HG03159 (cell line): ENCODE data around the gene PKP4.

Experiments
- ATAC-seq: cut with Tn5 transposase; IDR thresholded peaks from one replicate; pipeline ENCODE4 v1.9.1; 2021; ENCODE audit warnings: mild to moderate bottlenecking, moderate library complexity; ENCODE audit not compliant: unreplicated experiment

PKP4 gene

DNA sequence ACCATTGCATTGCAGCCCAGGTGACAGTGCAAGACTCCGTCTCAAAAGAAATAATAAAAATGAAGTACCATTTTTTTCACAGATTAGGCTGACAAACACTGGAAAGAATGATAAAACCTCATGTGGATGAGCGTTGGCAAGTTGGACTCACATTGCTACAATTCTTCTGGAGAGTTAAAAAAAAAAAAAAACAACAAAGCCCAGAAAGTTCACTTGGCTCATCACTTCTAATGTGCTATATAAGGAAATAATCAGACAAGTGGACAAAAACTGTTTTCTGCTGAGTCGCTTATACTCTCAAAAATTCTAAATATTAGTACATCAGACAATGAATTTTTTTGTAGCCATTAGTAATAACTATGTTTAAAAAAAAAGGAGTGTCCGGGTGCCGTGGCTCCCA lies 38.4 kb downstream of the PKP4 start:
- no peak for ATAC-seq

DNA sequence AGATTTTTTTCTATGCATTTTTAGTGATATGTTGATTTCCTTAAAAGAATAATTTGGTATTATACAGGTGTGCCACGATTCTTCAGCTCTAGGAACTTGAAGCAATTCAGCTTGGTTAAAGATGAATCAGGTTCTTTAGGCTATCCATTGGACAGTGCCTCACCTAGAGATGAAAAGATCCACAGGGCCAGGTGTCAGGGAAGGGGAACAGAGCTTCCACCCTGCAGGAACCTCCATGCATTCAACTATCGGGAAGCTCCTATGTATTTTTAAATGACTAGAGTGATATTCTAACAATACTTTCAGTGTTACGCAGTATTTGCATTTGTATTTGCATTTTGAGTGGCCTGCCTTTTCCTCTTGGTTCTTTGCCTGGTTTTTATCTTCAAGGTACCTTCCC lies 40.2 kb downstream of the PKP4 start:
- no peak for ATAC-seq

DNA sequence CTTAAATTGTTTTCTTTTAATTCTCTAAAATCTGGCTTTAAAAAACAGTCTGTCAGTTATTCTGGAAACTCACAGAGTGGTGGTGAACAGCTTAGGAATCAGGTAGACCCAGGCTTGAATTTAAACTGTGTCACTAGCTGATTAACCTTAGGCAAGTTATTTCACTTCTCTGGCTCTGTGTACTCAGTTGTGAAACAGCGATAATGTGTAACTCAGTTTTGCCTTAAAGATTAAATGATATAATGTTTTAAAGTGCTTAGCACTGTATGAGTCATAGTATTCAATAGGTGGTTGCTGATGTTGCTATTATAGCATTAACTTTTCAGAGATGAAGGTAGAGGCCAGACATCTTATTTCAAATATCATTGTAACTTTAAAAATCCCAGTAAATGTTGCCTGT lies 40.7 kb downstream of the PKP4 start:
- ATAC-seq, result no peak

DNA sequence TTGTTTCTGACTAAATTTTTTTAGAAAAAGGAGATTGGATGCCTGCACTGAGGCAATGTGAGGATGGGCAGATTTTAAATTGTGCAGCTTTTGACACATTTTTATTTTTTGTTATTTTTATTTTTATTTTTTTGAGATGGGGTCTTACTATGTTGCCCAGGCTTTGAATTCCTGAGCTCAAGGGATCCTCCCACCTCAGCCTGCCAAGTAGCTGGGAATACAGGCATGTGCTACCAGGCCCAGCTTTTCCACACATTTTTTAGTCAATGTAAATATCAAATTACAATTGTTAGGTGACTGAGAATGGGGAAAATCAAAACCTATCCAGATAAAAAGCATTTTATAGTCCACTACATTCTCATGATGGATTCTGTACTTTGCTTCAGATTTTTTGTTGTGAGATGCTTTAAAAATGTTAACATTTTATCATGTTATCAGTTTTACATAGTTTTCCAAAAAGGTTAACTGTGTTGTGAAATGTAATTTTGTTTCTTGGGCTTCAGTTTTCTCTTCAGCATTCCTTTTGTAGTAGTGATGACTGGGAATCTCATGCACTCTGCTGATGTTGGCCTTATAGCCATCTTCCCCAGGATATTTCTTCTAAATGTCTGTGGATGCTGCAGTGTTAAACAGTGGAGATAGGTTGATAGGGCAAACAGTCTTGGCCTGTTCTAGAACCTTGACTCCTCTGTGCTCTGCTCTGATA lies 41.4 kb downstream of the PKP4 start:
- ATAC-seq, result no peak

DNA sequence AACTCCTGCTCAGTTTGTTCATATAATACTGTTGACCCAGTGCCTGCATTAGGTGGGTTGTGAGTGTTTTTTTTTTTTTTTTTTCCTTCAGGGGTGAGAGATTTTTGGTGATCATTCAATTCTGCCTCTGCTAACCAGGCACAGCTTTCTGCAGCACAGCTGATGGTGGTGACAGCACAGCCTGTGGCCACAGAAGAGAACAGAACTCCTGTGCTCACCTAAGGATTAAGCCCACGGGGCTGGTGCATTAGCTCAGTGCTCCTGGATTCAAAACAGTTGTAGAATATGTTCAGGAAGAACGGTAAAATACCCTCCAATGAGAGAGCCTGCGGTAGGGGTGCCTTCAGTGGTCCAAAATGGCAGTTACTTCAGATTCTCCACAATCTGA lies 42.0 kb downstream of the PKP4 start:
- no peak for ATAC-seq

DNA sequence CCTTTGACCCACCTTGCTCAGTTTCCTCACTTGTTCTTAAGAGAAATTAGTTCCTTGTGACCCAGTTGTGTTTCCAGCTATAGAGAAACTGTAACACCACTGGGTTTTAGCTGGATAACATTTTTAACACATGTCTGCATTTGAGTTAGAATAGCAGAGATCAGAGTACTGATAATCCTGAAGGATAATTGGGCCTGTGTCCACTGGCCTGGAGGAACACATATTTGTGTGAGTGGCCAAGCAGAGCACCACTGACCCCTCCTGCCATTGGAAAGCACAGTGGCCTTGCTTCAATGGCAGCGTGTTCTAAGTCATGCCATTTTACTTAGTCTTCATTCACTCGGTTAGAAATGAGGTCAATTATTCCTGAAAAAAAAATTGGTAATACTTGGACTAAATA lies 42.6 kb downstream of the PKP4 start:
- ATAC-seq, result no peak

DNA sequence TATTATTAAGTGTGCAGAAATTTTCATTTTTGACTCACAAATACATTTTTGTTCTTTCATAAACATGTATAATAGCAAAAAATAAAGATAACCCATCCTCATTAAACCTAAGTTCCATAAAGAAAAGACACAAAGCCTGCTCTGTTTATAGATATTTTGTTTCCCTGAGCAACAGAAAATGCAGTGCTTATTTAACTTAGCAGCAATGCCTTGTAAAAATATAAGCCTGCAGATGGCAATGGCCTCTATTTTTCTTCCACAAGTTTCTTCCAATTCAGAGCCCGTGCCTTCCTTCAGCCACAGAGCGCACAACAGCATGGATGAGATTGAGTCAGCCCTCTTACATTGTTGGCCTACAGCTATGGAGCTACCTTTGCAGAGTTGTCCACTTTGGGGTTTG lies 43.6 kb downstream of the PKP4 start:
- ATAC-seq, result no peak

DNA sequence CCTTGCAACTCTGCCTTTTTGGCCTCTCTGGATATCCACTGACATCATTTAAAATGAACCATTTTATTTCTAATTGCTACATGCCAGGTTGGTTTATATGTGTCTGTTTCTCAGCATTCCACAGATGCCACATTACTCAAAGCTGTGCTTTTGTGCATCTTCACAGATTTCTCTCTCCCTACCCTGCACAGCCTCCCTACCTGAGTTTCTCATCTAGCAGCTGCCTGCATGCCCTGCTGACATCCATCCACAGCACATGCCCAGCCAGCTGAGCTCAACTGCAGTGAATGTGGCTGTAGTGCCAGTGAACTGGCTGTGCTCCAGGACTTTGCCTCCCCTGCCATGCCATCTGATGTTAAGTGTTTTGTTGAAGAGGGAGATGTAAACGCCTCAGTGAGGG lies 44.5 kb downstream of the PKP4 start:
- ATAC-seq, result no peak

DNA sequence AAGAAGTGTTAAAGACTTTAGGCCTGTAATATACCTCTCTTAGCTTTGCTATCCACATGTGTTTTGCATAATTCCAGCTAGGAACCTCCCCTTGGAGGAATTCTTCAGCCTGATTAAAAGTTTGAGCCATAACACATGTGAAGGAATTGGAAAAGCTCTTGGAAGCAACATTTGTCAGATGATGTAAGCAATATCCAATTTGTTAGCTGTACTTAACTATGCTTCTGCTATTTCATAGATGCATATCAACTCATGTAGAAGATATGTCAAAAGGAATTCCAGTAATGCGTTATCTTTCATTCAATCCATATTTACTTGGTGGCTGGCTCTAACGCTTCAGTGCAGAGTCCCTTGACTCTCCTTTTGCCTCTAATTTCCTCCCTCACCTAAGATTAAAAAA lies 46.2 kb downstream of the PKP4 start:
- ATAC-seq, result no peak

DNA sequence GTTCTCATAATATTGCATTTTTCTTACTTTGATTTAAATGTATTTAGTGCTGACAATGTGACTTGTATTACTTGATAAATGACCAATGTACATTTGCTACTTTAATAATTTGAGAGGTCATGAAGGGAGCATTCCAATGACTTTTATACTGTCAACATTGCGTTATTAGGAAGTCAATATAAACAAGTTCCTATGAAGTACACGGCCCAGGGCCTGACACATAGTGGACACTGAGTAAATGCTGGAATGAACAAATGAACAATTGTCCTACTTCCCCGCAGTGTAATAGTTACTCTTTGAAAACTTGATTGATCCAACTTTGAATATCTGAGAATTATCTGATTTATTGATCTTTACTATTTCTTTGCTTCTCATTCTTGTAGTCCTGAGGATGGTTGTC lies 47.3 kb downstream of the PKP4 start:
- ATAC-seq, result no peak

DNA sequence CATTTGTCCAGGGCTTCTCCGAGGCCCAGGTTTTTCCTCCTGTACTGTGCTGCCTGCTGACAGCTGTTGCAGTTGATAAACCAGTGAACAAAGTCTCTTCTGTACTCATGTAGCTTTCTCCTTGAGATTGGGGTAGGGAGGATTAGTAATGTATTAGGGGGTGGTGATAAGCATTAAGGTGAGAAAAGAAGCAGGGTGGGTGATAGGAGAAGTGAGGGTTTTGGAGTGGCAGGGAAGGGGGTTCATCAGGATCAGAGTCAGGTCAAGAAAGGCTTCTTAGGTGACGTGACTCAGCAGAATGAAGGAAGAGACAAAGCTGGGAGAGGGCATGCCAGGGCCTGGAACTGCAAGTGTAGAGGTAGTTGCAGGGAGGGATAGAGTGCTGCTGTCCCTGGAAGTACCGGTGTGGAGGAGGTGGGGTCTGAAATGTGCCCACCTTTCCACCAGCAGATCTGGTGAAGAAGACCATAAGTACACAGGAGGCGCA lies 48.7 kb downstream of the PKP4 start:
- ATAC-seq, result no peak

DNA sequence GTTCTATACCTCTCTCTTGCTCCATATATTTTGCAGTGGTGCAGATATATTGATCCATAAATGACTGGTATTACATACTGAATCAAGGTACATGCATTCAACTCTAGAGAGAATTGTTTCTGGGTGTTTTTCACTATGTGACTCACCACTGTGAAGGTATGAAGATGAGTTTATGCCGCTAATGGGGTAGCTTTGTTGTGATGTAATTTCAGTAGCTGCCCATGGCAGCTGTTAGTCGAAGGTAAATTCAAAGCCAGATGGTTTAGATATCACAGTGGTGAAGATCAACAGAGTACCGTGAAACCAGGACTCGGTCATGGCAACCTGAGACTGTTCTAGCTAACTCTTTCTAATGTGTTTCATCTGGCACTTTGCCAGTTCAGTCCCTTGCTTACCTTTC lies 50.4 kb downstream of the PKP4 start:
- no peak for ATAC-seq

DNA sequence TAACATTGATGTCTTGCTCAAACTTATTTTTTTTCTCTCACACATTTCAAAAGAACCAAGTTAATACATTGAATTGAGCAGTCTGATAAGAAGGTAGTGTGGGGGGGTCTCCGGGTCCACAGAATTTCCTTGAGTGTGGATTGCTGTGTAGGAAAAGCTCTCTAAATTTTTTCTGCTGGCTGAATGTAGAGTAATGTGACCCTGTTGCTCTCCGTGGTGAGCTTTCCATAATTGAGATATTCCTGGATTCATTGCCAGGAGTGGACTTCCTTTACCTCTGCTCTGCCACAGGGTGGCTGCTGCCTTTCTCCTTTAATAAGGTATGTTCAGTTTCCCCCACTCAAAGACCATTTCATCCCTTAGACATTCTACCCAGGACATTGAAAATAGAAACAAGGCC lies 50.9 kb downstream of the PKP4 start:
- no peak for ATAC-seq

DNA sequence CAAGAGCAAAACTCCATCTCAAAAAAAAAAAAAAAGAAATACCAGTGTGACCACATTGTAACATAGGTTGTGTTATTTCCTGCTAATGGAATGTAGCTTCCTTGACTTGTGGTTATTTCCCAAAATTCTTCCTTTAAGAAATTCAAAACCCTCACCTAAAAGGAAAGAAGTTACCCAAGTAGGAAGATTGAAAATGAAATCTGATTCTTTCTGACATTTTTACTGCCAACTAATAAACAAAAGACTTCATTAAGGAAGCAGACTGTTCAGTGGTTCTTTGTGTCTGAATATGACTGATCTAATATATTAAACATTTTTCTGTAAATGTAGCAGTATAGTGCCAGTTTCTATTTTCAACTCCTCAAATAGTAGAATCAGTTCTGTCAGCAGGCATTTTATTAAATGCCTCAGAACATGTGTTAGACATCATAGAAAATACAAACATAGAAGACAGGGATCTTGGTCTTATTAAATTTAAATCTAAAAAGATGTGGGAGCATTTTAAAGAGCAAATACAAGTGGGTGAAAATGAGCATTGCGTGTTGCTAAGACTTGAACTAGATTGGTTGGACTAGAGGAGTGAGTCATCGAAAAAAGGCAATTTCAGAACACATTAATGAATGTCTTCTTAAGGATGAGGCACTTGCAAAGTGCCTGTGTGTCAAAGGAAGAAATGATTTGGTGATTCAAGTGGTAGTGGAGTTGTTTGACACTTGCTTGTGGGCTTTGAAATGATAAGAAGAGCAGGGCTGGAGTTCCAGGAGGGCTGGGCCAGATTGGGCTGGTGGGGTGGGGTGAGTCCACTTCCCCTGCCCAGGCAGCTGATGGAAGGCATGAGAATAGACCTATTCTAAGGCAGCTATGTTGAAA lies 53.4 kb downstream of the PKP4 start:
- no peak for ATAC-seq

DNA sequence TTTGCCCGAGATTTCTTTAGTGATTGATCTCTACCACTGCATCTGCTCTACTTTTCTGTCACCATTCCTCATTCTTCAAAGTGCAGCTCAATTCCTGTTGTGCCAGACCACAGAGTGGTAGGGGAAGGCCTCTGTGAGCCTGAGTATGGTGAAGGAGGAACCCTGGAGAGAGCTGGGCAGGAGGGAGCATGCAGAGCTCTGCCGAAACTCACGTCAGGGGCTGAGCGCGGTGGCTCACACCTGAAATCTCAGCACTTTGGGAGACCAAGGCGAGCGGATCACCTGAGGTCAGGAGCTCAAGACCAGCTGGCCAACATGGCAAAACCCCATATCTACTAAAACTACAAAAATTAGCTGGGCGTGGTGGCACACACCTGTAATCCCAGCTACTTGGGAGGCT lies 54.1 kb downstream of the PKP4 start:
- ATAC-seq, result no peak

DNA sequence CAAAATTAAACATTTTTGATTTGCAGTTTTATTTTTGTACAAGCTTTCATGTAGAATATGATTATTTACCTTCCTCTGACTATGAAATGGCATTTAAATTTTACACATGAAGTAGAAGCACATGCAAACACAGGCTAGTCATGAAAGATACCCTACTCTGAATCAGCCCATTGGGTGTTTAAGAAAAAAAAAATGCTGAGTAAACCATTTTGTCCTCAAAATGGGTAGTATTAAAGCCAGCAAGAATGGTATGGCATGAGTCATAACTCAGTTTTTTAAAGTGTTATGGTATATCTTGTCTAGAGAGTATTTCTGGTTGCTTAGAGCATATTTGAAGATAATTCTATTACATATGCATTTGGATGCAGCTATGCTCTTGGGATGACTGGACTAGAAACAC lies 55.0 kb downstream of the PKP4 start:
- no peak for ATAC-seq

DNA sequence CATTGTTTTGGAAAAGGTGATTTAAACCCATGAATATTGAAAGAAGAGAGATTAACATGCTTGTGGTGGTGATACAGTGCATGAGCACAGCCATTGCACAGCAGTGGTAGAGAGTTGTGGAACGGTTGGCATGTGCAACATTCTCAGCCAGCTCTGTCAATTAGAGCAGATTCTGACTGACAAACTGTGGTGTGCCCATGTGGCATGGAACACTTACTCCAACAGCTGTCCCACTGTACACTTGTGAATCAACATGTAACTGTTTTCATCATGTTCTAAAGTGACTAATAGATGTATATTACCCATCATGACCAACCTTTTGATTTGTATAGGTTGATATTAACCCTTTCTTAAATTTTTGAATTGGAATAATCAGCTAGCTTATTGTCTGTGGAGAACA lies 55.6 kb downstream of the PKP4 start:
- no peak for ATAC-seq

DNA sequence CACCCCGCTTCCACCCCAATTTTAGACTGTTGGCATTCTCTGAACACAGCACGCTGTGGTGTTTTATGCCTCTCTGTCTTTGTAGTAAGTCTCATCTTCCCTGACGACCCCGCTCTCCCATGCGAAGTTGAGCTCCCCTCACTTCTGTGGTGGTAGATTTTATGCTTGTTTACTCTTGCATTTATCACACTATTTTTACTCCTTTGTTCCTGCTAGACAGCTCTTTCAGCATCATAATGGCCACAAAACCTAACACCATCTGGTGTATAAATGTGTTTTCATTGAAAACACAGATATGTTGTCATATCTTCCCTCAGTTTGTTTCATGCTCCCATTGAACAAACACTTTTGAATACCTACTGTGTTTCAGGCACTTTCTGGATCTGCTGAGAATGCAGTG lies 57.1 kb downstream of the PKP4 start:
- no peak for ATAC-seq

DNA sequence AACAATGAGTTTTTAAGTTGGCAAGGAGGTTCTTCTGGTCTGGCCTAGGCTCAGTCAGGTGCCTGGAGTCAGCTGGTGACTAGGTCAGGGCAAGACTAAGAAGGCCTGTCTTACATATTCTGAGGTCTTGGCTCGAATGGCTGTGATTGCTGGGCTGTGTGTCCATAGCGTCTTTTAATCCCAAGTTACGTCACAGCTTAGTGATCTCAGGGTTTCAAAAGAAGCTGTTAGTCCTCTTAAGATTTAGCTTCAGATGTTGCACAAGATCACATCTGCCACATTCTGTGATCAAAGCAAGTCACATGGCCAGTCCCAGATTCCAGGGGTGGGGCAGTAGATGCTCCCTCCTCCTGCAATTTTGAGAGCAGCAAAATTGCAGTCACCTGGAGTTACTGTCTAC lies 61.3 kb downstream of the PKP4 start:
- ATAC-seq, result no peak

DNA sequence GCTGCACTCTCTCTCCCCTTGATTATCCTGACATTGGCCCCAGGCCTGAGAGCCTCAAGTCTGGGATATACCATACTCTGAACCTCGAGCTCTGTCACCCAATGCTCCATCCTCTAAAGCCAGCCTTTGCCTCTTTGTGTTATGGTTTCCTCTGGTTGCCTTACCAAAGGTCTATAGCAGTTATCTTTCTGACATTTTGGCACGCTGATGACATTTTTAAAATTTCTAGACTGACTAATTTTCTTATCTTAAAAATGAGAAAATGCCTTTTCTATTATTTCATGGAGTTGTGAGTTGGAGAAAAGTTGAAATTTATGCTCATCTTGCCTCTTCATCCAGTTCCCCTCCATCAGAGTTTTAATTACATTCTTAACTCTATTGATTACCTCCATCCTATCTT lies 62.7 kb downstream of the PKP4 start:
- ATAC-seq, result no peak

DNA sequence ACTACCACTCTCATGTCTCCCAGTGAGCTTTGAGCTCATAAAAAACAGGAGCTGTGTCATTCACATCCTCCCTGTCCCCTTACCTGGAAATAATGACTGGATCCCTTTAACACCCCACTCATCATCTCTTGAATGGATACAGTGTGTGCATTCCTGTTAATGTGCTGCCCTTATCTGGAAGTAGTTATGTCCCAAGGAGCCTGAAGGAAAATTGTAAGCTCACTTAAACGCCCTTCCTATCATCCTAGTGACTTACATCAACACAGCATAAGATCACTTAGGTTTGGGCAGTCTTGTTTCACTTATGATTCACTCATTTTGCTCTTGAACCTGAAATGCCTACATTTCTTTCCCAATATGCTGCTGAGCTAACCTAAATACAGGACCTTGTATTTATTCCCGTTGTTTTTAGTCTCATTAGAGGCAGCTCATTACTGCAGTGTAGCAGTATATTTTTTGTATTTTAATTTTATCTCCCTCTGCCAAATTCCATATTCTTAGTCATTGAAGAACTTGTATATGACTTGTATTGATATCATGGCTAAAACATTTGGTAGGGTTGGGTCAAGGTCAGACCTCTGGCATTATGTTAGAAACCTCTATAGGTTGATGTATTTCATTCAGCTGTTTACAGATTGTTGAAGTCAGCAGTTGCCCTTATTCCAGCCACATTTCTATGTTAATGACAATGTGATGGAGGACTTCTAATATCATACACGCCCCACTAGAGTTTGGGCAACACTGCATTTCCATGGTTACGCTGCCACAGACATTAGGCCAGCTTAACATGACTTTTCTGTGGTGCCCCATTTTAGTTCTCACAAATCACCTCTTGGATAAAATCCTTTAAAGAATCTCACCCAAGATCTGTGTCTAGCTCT lies 72.9 kb downstream of the PKP4 start:
- ATAC-seq, result no peak
